ENCODE measurements around the gene SPEF2. TPM values are rescaled to one million over a fixed set of nuclear protein-coding genes. Genes with fewer than 3 reads are reported as not detected.
A peak's percentile ranks its signal among the peaks of the same experiment; 100 is the strongest.

Gene SPEF2
- total and polyA plus RNA-seq, 2 of the 13 experiments (the other 11 are each of a cell fraction or from before 2014, with no cell fraction given): 1.5 to 2.3 TPM

DNA sequence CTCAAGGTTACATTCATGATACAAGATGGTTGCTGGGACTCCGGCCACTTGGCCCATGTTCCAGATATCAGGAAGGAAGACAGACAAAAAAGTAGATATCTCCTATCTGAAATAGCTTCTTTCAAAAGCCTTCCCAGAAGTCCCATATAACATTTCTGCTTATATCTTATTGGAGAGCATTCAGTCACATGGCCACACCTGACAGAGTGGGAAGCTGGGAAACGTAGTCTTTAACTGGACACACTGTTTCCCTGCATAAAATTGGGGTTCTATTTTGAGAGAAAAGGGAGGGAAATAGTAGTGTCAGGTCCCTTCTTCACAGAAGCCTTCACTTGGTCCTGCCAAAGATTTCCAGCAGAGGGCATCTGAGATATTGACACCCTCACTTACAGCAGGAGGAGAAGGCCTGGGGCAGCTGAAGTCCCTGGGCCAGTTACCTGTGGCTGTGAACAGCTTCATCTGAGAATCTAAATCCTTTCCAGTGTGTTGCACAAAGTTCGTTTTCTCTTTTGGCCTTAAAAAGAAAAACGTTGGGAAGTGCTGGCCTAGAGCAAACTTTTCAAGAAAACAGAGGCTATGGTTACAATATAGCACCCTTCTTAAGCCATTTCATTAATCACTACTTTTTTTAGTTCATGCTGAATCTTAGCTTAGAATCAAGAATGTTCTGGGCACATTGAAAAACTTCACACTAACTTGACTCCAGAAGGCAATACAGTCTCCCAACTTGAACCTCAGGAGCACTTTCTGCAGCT, 33.5 kb downstream of the SPEF2 start (continued):
- TF ChIP-seq, protein P1, sequence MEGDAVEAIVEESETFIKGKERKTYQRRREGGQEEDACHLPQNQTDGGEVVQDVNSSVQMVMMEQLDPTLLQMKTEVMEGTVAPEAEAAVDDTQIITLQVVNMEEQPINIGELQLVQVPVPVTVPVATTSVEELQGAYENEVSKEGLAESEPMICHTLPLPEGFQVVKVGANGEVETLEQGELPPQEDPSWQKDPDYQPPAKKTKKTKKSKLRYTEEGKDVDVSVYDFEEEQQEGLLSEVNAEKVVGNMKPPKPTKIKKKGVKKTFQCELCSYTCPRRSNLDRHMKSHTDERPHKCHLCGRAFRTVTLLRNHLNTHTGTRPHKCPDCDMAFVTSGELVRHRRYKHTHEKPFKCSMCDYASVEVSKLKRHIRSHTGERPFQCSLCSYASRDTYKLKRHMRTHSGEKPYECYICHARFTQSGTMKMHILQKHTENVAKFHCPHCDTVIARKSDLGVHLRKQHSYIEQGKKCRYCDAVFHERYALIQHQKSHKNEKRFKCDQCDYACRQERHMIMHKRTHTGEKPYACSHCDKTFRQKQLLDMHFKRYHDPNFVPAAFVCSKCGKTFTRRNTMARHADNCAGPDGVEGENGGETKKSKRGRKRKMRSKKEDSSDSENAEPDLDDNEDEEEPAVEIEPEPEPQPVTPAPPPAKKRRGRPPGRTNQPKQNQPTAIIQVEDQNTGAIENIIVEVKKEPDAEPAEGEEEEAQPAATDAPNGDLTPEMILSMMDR (CRISPR knock-in tag; IDR thresholded peaks at IDR 0.05): peak; percentile 69
- TF ChIP-seq GPN1 (CRISPR knock-in tag; IDR thresholded peaks at IDR 0.05; ENCODE audit: borderline replicate concordance): no peak
- no peak for TF ChIP-seq DNMT3B (CRISPR knock-in tag; conservative IDR thresholded peaks at IDR 0.05)

DNA sequence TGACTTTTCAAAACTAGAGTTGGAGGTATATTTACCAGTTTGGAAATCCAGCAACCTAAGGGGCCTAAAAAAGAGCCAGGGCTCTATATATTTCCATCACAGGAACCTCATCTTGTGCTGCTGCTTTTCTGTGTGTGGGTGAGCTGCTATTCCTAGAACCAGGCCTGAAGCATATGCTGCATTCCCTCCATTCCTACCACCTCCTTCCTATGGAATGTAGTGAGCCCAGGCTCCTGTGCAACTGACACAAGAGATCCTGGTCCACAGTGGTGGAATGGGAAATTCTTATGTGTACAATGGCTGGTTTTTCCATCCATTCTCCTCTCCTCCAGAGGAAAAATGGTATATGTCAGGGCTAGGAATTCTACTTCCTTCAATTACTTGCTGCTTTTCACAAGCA, 39.1 kb downstream of the SPEF2 start:
- no peaks in the 10 kb centered on the region for H3K36me3 ChIP-seq (replicated peaks in 1 of 2; ENCODE audit: control insufficient read depth in 1 of 2, insufficient read depth in 2 of 2, low read length in 2 of 2)
- no peak for ATAC-seq
- H3K4me2 ChIP-seq (ENCODE audit: low read depth, low read length): no peak overlapping the region
- no peak overlapping the region for H3K4me3 ChIP-seq (replicated peaks in 1 of 3; ENCODE audit: insufficient read depth in 1 of 3, low read depth in 2 of 3, low read length in 3 of 3)
- no peak for DNase-seq (ENCODE audit: low spot score)
- no TSS peak for BruUV-seq (replicated peaks)
- no peak overlapping the region for H3K27ac ChIP-seq (ENCODE audit: extremely low read length, insufficient read depth, low read length)
- H3K27me3 ChIP-seq (ENCODE audit: control insufficient read depth in 1 of 2, insufficient read depth in 2 of 2, low read length in 2 of 2): no peaks in the 10 kb centered on the region
- H3K4me1 ChIP-seq (ENCODE audit: insufficient read depth, low read length): no peaks in the 10 kb centered on the region
- H2AFZ ChIP-seq (ENCODE audit: low read length): no peak overlapping the region
- no peaks in the 10 kb centered on the region for H4K20me1 ChIP-seq (ENCODE audit: insufficient read depth, low read length)
- in situ Hi-C loops (cut with HindIII; ENCODE audit: extremely low pct_ligation_motif_present, low pct_unique_long_range_greater_than_20kb): no loop called here
- no peak for FAIRE-seq
- ChIA-PET CTCF (ENCODE audit: low intra/inter-chr PET ratio, low total read pairs) (no interaction called here), POLR2A (no interaction called here)
- H3K9me3 ChIP-seq (ENCODE audit: low read length): no peaks in the 10 kb centered on the region
- H3K9ac ChIP-seq (ENCODE audit: insufficient read depth, low read depth, low read length): no peak overlapping the region
- H3K79me2 ChIP-seq (ENCODE audit: insufficient read depth, low read length): no peaks in the 10 kb centered on the region
- intact Hi-C loops (cut with micrococcal nuclease; ENCODE audit: unreplicated experiment): no loop called here
- TF ChIP-seq ZHX1 (CRISPR knock-in tag; IDR thresholded peaks at IDR 0.05; ENCODE audit: low read depth): no peak
- no peak for TF ChIP-seq NR2C2 (CRISPR knock-in tag; IDR thresholded peaks at IDR 0.05; ENCODE audit: borderline replicate concordance)
- TF ChIP-seq, protein P2, sequence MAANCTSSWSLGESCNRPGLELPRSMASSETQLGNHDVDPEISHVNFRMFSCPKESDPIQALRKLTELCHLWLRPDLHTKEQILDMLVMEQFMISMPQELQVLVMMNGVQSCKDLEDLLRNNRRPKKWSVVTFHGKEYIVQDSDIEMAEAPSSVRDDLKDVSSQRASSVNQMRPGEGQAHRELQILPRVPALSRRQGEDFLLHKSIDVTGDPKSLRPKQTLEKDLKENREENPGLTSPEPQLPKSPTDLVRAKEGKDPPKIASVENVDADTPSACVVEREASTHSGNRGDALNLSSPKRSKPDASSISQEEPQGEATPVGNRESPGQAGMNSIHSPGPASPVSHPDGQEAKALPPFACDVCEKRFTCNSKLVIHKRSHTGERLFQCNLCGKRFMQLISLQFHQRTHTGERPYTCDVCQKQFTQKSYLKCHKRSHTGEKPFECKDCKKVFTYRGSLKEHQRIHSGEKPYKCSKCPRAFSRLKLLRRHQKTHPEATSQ (CRISPR knock-in tag; IDR thresholded peaks at IDR 0.05; ENCODE audit: borderline replicate concordance): no peak
- no peak for TF ChIP-seq ZNF280D (CRISPR knock-in tag; IDR thresholded peaks at IDR 0.05)
- TF ChIP-seq, protein P3, sequence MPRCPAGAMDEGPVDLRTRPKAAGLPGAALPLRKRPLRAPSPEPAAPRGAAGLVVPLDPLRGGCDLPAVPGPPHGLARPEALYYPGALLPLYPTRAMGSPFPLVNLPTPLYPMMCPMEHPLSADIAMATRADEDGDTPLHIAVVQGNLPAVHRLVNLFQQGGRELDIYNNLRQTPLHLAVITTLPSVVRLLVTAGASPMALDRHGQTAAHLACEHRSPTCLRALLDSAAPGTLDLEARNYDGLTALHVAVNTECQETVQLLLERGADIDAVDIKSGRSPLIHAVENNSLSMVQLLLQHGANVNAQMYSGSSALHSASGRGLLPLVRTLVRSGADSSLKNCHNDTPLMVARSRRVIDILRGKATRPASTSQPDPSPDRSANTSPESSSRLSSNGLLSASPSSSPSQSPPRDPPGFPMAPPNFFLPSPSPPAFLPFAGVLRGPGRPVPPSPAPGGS (CRISPR knock-in tag; IDR thresholded peaks at IDR 0.05): no peak
- TF ChIP-seq ZNF546 (CRISPR knock-in tag; conservative IDR thresholded peaks at IDR 0.05): no peak
